ENCODE results near the gene DDX20. TPM values are rescaled to one million over a fixed set of nuclear protein-coding genes. Genes with fewer than 3 reads are reported as not detected.
A peak's percentile ranks its signal among the peaks of the same experiment; 100 is the strongest.

Gene DDX20
- total RNA-seq, 4 donors from 2014 or later = 9.5 to 19.9 (median 13.1) TPM

- H3K9me3 ChIP-seq = no peaks in the 10 kb centered on the region
- DNase-seq (ENCODE audit: extremely low spot score) = no peak
- no peak overlapping the region for H3K4me3 ChIP-seq
- intact Hi-C loops (cut with DNase I) = no loop called here
- peak overlapping the region in 2 of 4 donors; percentile 7 to 74 for H3K27ac ChIP-seq (replicated peaks in 1 of 4)
- peaks cover 76 to 80% (median 79%) of the 10 kb centered on the region in 4 donors for H3K4me1 ChIP-seq
- H3K27me3 ChIP-seq = no peaks in the 10 kb centered on the region
- peaks cover 4 to 22% (median 10%) of the 10 kb centered on the region in 4 donors for H3K36me3 ChIP-seq
- TF ChIP-seq POLR2A (IDR thresholded peaks at IDR 0.05; ENCODE audit: low read depth) = no peak
- TF ChIP-seq, protein P1, sequence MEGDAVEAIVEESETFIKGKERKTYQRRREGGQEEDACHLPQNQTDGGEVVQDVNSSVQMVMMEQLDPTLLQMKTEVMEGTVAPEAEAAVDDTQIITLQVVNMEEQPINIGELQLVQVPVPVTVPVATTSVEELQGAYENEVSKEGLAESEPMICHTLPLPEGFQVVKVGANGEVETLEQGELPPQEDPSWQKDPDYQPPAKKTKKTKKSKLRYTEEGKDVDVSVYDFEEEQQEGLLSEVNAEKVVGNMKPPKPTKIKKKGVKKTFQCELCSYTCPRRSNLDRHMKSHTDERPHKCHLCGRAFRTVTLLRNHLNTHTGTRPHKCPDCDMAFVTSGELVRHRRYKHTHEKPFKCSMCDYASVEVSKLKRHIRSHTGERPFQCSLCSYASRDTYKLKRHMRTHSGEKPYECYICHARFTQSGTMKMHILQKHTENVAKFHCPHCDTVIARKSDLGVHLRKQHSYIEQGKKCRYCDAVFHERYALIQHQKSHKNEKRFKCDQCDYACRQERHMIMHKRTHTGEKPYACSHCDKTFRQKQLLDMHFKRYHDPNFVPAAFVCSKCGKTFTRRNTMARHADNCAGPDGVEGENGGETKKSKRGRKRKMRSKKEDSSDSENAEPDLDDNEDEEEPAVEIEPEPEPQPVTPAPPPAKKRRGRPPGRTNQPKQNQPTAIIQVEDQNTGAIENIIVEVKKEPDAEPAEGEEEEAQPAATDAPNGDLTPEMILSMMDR (IDR thresholded peaks at IDR 0.05) = no peak
- no peak for TF ChIP-seq POLR2AphosphoS5 (IDR thresholded peaks at IDR 0.05)
- no peak for TF ChIP-seq EP300 (IDR thresholded peaks at IDR 0.05)
- 72% methylated on average over 6 of the region's 6 CpGs for whole genome bisulfite sequencing
Measured at GRCh38 chr1:111731956-111732355, 23.7 kb upstream of the DDX20 start.

- Histone ChIP-seq H3K27ac (replicated peaks in 1 of 4) (peak overlapping the region; percentile 54 to 74 (median 60)), H3K36me3 (peaks cover 0 to 15% (median 2%) of the 10 kb centered on the region in 4 donors), H3K27me3 (no peaks in the 10 kb centered on the region), H3K4me1 (peaks cover 84 to 88% (median 86%) of the 10 kb centered on the region in 4 donors), H3K9me3 (no peaks in the 10 kb centered on the region), H3K4me3 (no peak overlapping the region)
- DNase-seq (ENCODE audit: extremely low spot score) = no peak
- intact Hi-C loops (cut with DNase I) = no loop called here
- TF ChIP-seq EP300 (IDR thresholded peaks at IDR 0.05) = no peak
- WGBS = 80% methylated on average over 4 of the region's 7 CpGs
Measured at GRCh38 chr1:111732718-111733117, 23.0 kb upstream of the DDX20 start.

- H3K27ac ChIP-seq (replicated peaks in 1 of 4) = peak overlapping the region; percentile 54 to 74 (median 60)
- H3K4me3 ChIP-seq = no peak overlapping the region
- no peak for DNase-seq (ENCODE audit: extremely low spot score)
- no peaks in the 10 kb centered on the region for H3K27me3 ChIP-seq
- intact Hi-C loops (cut with DNase I) = no loop called here
- H3K36me3 ChIP-seq = peaks cover 0 to 13% (median 2%) of the 10 kb centered on the region in 4 donors
- peaks cover 87 to 95% (median 93%) of the 10 kb centered on the region in 4 donors for H3K4me1 ChIP-seq
- 51% methylated on average over 9 of the region's 9 CpGs for WGBS
- H3K9me3 ChIP-seq = no peaks in the 10 kb centered on the region
- TF ChIP-seq EP300 (IDR thresholded peaks at IDR 0.05) (no peak), POLR2AphosphoS5 (IDR thresholded peaks at IDR 0.05) (peak in 1 of 2 donors; percentile 26)
Measured at GRCh38 chr1:111733183-111733991, 22.3 kb upstream of the DDX20 start.

GRCh38 chr1:111733992-111734341 lies 21.7 kb upstream of the DDX20 start:
- intact Hi-C loops (cut with DNase I) = no loop called here
- H3K27ac ChIP-seq (replicated peaks in 1 of 4) = peak overlapping the region; percentile 54 to 74 (median 60)
- H3K4me1 ChIP-seq = peaks cover 86 to 98% (median 95%) of the 10 kb centered on the region in 4 donors
- H3K27me3 ChIP-seq = no peaks in the 10 kb centered on the region
- H3K4me3 ChIP-seq = no peak overlapping the region
- 53% methylated on average over 5 of the region's 5 CpGs for WGBS
- no peaks in the 10 kb centered on the region for H3K9me3 ChIP-seq
- DNase-seq (ENCODE audit: extremely low spot score) = no peak
- peaks cover 0 to 13% (median 2%) of the 10 kb centered on the region in 4 donors for H3K36me3 ChIP-seq
- TF ChIP-seq EP300 (IDR thresholded peaks at IDR 0.05) = no peak
- TF ChIP-seq POLR2AphosphoS5 (IDR thresholded peaks at IDR 0.05) = no peak
- TF ChIP-seq POLR2A (IDR thresholded peaks at IDR 0.05; ENCODE audit: low read depth) = no peak
- TF ChIP-seq, protein P1 (IDR thresholded peaks at IDR 0.05) = no peak

- H3K4me3 ChIP-seq = no peak overlapping the region
- H3K27ac ChIP-seq (replicated peaks in 1 of 4) = peak overlapping the region; percentile 54 to 74 (median 60)
- DNase-seq (ENCODE audit: extremely low spot score) = no peak
- TF ChIP-seq EP300 (IDR thresholded peaks at IDR 0.05) = no peak
- no peak for TF ChIP-seq POLR2AphosphoS5 (IDR thresholded peaks at IDR 0.05)
- no peak for TF ChIP-seq POLR2A (IDR thresholded peaks at IDR 0.05; ENCODE audit: low read depth)
- TF ChIP-seq, protein P1 (IDR thresholded peaks at IDR 0.05) = no peak
- intact Hi-C loops (cut with DNase I) = no loop called here
- no peaks in the 10 kb centered on the region for H3K27me3 ChIP-seq
- no peaks in the 10 kb centered on the region for H3K9me3 ChIP-seq
- peaks cover 0 to 13% (median 2%) of the 10 kb centered on the region in 4 donors for H3K36me3 ChIP-seq
- H3K4me1 ChIP-seq = peaks cover 81 to 94% (median 91%) of the 10 kb centered on the region in 4 donors
- WGBS = 79% methylated on average over 3 of the region's 3 CpGs
Measured at GRCh38 chr1:111734426-111734825, 21.3 kb upstream of the DDX20 start.
